ENCODE data around the gene NHS. TPM values are rescaled to one million over a fixed set of nuclear protein-coding genes. Genes with fewer than 3 reads are reported as not detected.

Gene NHS
- total RNA-seq, 2 experiments from 2014 or later: 1.2 to 1.8 TPM

- DNase-seq (peak; percentile 29), ATAC-seq (ENCODE audit: low read depth) (peak; percentile 60)
- H3K4me3 Mint-ChIP-seq: peak overlapping the region; percentile 25
- H3K36me3 Mint-ChIP-seq: no peaks in the 10 kb centered on the region
- H3K27me3 Mint-ChIP-seq: no peaks in the 10 kb centered on the region
- POLR2A ChIA-PET: no interaction called here
- H3K9me3 Mint-ChIP-seq: no peaks in the 10 kb centered on the region
- peaks cover 16% of the 10 kb centered on the region for H3K4me1 Mint-ChIP-seq
- H3K27ac Mint-ChIP-seq: peak overlapping the region; percentile 48
Observed at GRCh38 chrX:17590892-17591740, 216.1 kb downstream of the NHS start.

GRCh38 chrX:17591741-17592110, 216.7 kb downstream of the NHS start:
- H3K27ac Mint-ChIP-seq: peak overlapping the region; percentile 48
- H3K4me1 Mint-ChIP-seq: peaks cover 16% of the 10 kb centered on the region
- DNase-seq (no peak), ATAC-seq (ENCODE audit: low read depth) (no peak)
- POLR2A ChIA-PET: no interaction called here
- no peaks in the 10 kb centered on the region for H3K9me3 Mint-ChIP-seq
- H3K36me3 Mint-ChIP-seq: no peaks in the 10 kb centered on the region
- H3K27me3 Mint-ChIP-seq: no peaks in the 10 kb centered on the region
- peak overlapping the region; percentile 25 for H3K4me3 Mint-ChIP-seq

- no peak for ATAC-seq (ENCODE audit: low read depth)
- Mint-ChIP-seq H3K27ac (peak overlapping the region; percentile 48), H3K4me3 (peak overlapping the region; percentile 25), H3K9me3 (no peaks in the 10 kb centered on the region), H3K36me3 (no peaks in the 10 kb centered on the region), H3K27me3 (no peaks in the 10 kb centered on the region), H3K4me1 (peaks cover 16% of the 10 kb centered on the region)
- POLR2A ChIA-PET: no interaction called here
- DNase-seq: no peak
Observed at GRCh38 chrX:17592117-17592516, 217.1 kb downstream of the NHS start.

- H3K4me3 Mint-ChIP-seq: no peak overlapping the region
- H3K9me3 Mint-ChIP-seq: no peaks in the 10 kb centered on the region
- no peaks in the 10 kb centered on the region for H3K27me3 Mint-ChIP-seq
- no peak for ATAC-seq (ENCODE audit: low read depth)
- H3K36me3 Mint-ChIP-seq: no peaks in the 10 kb centered on the region
- POLR2A ChIA-PET: interaction anchor here (0.6 kb wide), 1 partner anchor 142 kb away, joined by 6 read pairs; no protein-coding TSS in a partner anchor
- peaks cover 15% of the 10 kb centered on the region for H3K4me1 Mint-ChIP-seq
- H3K27ac Mint-ChIP-seq: no peak overlapping the region
- DNase-seq: no peak
Observed at GRCh38 chrX:17594693-17595092, 219.7 kb downstream of the NHS start.

GRCh38 chrX:17595456-17596035, 220.5 kb downstream of the NHS start:
- H3K27ac Mint-ChIP-seq: no peak overlapping the region
- DNase-seq (no peak), ATAC-seq (ENCODE audit: low read depth) (no peak)
- H3K36me3 Mint-ChIP-seq: no peaks in the 10 kb centered on the region
- peaks cover 15% of the 10 kb centered on the region for H3K4me1 Mint-ChIP-seq
- POLR2A ChIA-PET: no interaction called here
- no peak overlapping the region for H3K4me3 Mint-ChIP-seq
- H3K27me3 Mint-ChIP-seq: no peaks in the 10 kb centered on the region
- no peaks in the 10 kb centered on the region for H3K9me3 Mint-ChIP-seq

- H3K9me3 Mint-ChIP-seq: no peaks in the 10 kb centered on the region
- POLR2A ChIA-PET: no interaction called here
- no peak for DNase-seq
- ATAC-seq (ENCODE audit: low read depth): no peak
- no peaks in the 10 kb centered on the region for H3K36me3 Mint-ChIP-seq
- H3K4me1 Mint-ChIP-seq: peaks cover 14% of the 10 kb centered on the region
- no peak overlapping the region for H3K27ac Mint-ChIP-seq
- H3K4me3 Mint-ChIP-seq: no peak overlapping the region
- no peaks in the 10 kb centered on the region for H3K27me3 Mint-ChIP-seq
Observed at GRCh38 chrX:17596061-17596460, 221.1 kb downstream of the NHS start.

GRCh38 chrX:17596546-17597205, 221.7 kb downstream of the NHS start:
- ATAC-seq (ENCODE audit: low read depth): no peak
- no peak overlapping the region for H3K27ac Mint-ChIP-seq
- POLR2A ChIA-PET: no interaction called here
- no peak overlapping the region for H3K4me3 Mint-ChIP-seq
- H3K36me3 Mint-ChIP-seq: no peaks in the 10 kb centered on the region
- no peaks in the 10 kb centered on the region for H3K27me3 Mint-ChIP-seq
- DNase-seq: no peak
- no peaks in the 10 kb centered on the region for H3K9me3 Mint-ChIP-seq
- H3K4me1 Mint-ChIP-seq: peaks cover 9% of the 10 kb centered on the region

GRCh38 chrX:17597327-17597726, 222.3 kb downstream of the NHS start:
- Mint-ChIP-seq H3K36me3 (no peaks in the 10 kb centered on the region), H3K9me3 (no peaks in the 10 kb centered on the region), H3K27ac (no peak overlapping the region), H3K27me3 (no peaks in the 10 kb centered on the region), H3K4me1 (peaks cover 5% of the 10 kb centered on the region), H3K4me3 (no peak overlapping the region)
- DNase-seq (no peak), ATAC-seq (ENCODE audit: low read depth) (no peak)
- POLR2A ChIA-PET: no interaction called here

- Mint-ChIP-seq H3K4me1 (peaks cover 5% of the 10 kb centered on the region), H3K9me3 (no peaks in the 10 kb centered on the region), H3K36me3 (no peaks in the 10 kb centered on the region), H3K27me3 (no peaks in the 10 kb centered on the region), H3K27ac (no peak overlapping the region), H3K4me3 (no peak overlapping the region)
- DNase-seq: no peak
- POLR2A ChIA-PET: no interaction called here
- ATAC-seq (ENCODE audit: low read depth): no peak
Observed at GRCh38 chrX:17597836-17598439, 222.9 kb downstream of the NHS start.

- no peak for DNase-seq
- no peak overlapping the region for H3K27ac Mint-ChIP-seq
- no peaks in the 10 kb centered on the region for H3K27me3 Mint-ChIP-seq
Observed at GRCh38 chrX:17601441-17602200, 226.6 kb downstream of the NHS start.

GRCh38 chrX:17602245-17602644, 227.2 kb downstream of the NHS start:
- ATAC-seq (ENCODE audit: low read depth): no peak

More at GRCh38 chrX:17601441-17602200, 226.6 kb downstream of the NHS start:
- ATAC-seq (ENCODE audit: low read depth): no peak
- POLR2A ChIA-PET: no interaction called here
- no peaks in the 10 kb centered on the region for H3K9me3 Mint-ChIP-seq
- H3K4me3 Mint-ChIP-seq: no peak overlapping the region
- H3K36me3 Mint-ChIP-seq: no peaks in the 10 kb centered on the region
- H3K4me1 Mint-ChIP-seq: no peaks in the 10 kb centered on the region

GRCh38 chrX:17603196-17603595, 228.2 kb downstream of the NHS start:
- ATAC-seq (ENCODE audit: low read depth) (no peak), DNase-seq (no peak)
- H3K27me3 Mint-ChIP-seq: no peaks in the 10 kb centered on the region
- H3K36me3 Mint-ChIP-seq: no peaks in the 10 kb centered on the region
- POLR2A ChIA-PET: no interaction called here
- no peaks in the 10 kb centered on the region for H3K4me1 Mint-ChIP-seq
- no peak overlapping the region for H3K4me3 Mint-ChIP-seq
- H3K9me3 Mint-ChIP-seq: no peaks in the 10 kb centered on the region
- no peak overlapping the region for H3K27ac Mint-ChIP-seq

More at GRCh38 chrX:17602245-17602644, 227.2 kb downstream of the NHS start:
- Mint-ChIP-seq H3K27ac (no peak overlapping the region), H3K4me3 (no peak overlapping the region), H3K27me3 (no peaks in the 10 kb centered on the region), H3K36me3 (no peaks in the 10 kb centered on the region), H3K4me1 (no peaks in the 10 kb centered on the region), H3K9me3 (no peaks in the 10 kb centered on the region)
- no peak for DNase-seq
- POLR2A ChIA-PET: no interaction called here

GRCh38 chrX:17605676-17606075, 230.7 kb downstream of the NHS start:
- H3K27ac Mint-ChIP-seq: no peak overlapping the region
- POLR2A ChIA-PET: no interaction called here
- no peak for ATAC-seq (ENCODE audit: low read depth)
- H3K36me3 Mint-ChIP-seq: no peaks in the 10 kb centered on the region
- no peak overlapping the region for H3K4me3 Mint-ChIP-seq
- no peaks in the 10 kb centered on the region for H3K4me1 Mint-ChIP-seq
- H3K27me3 Mint-ChIP-seq: peaks cover 4% of the 10 kb centered on the region
- H3K9me3 Mint-ChIP-seq: no peaks in the 10 kb centered on the region
- DNase-seq: no peak
